H1 (cell line): Measurements from ENCODE around the gene SDHAF2. TPM values are rescaled to one million over a fixed set of nuclear protein-coding genes. Genes with fewer than 3 reads are reported as not detected.

Experiments used
- CTCF ChIA-PET: fragments of 300-600 bp; sonication (Branson Sonifier 250); formaldehyde crosslinking; loops from one replicate; lab custom pipeline; 2021; ENCODE audit not compliant: partially characterized antibody; lab: Charles Lee
- POLR2A ChIA-PET: fragments of 300-600 bp; sonication (Branson Sonifier 250); formaldehyde crosslinking; loops from one replicate; lab custom pipeline; 2021; ENCODE audit warnings: inconsistent platforms; ENCODE audit not compliant: partially characterized antibody; lab: Charles Lee
- DNase-seq, 2 experiments: peaks; one replicate each; pipeline versions ENCODE4 v3.0.0 to v3.0.0-alpha.2; 2010 to 2022; ENCODE audit warnings: low spot score in 2 of 2, low read depth in 1 of 2, mixed read lengths in 1 of 2
- FAIRE-seq: peaks from 2 replicates; lab custom pipeline; 2011; peaks lifted over from hg19 to GRCh38; lab: Jason Lieb, UNC
- H2AFZ ChIP-seq: 2 replicates; pipeline ENCODE4 v1.8.1; 2012; ENCODE audit warnings: low read length, inconsistent platforms
- H2AK5ac ChIP-seq: 2 replicates; pipeline ENCODE4 v1.6.1; 2013; ENCODE audit warnings: low read depth, low read length
- H2BK120ac ChIP-seq: replicated peaks from 2 replicates; pipeline ENCODE3; 2013; ENCODE audit warnings: low read depth, low read length, inconsistent platforms
- H2BK12ac ChIP-seq: 2 replicates; pipeline ENCODE4 v1.6.1; 2013; ENCODE audit warnings: low read depth, low read length
- H2BK15ac ChIP-seq: 2 replicates; pipeline ENCODE4 v1.6.1; 2013; ENCODE audit warnings: low read length
- H2BK20ac ChIP-seq: 2 replicates; pipeline ENCODE4 v1.6.1; 2013; ENCODE audit warnings: low read length
- H2BK5ac ChIP-seq: 2 replicates; pipeline ENCODE4 v1.6.1; 2013; ENCODE audit warnings: low read depth, low read length
- H3K14ac ChIP-seq: 2 replicates; pipeline ENCODE4 v1.6.1; 2013; ENCODE audit warnings: inconsistent platforms; ENCODE audit not compliant: insufficient read length
- H3K18ac ChIP-seq: 2 replicates; pipeline ENCODE4 v1.6.1; 2013; ENCODE audit warnings: low read length; ENCODE audit errors: extremely low read depth
- H3K23ac ChIP-seq: 2 replicates; pipeline ENCODE4 v1.6.1; 2013; ENCODE audit warnings: inconsistent platforms; ENCODE audit not compliant: insufficient read length
- H3K23me2 ChIP-seq: 2 replicates; pipeline ENCODE4 v1.6.1; 2013; ENCODE audit warnings: low read depth, low read length
- H3K27ac ChIP-seq: 2 replicates; pipeline ENCODE4 v1.6.1; 2011; ENCODE audit warnings: low read depth, low read length, inconsistent platforms
- H3K27me3 ChIP-seq, 4 experiments: replicated peaks in 1 of 4; 1 replicate in 1 of 4; 2 replicates in 3 of 4; pipeline versions ENCODE4 v1.6.1 to v1.8.1; 2011 to 2013; ENCODE audit warnings: low read length in 3 of 4, mild to moderate bottlenecking in 3 of 4, inconsistent platforms in 2 of 4, mixed read lengths in 2 of 4, moderate library complexity in 1 of 4; ENCODE audit not compliant: control insufficient read depth in 3 of 4, insufficient read depth in 3 of 4; ENCODE audit errors: extremely low read depth in 1 of 4
- H3K36me3 ChIP-seq, 4 experiments: 2 replicates each; pipeline versions ENCODE4 v1.6.1 to v1.8.1; 2011 to 2013; ENCODE audit warnings: mild to moderate bottlenecking in 4 of 4, low read length in 3 of 4, moderate library complexity in 2 of 4, control low read depth in 1 of 4, inconsistent platforms in 1 of 4; ENCODE audit not compliant: insufficient read depth in 4 of 4, control insufficient read depth in 2 of 4
- H3K4ac ChIP-seq: replicated peaks from 2 replicates; pipeline ENCODE3; 2013; ENCODE audit warnings: low read length, low read depth, mixed read lengths, inconsistent platforms; ENCODE audit not compliant: insufficient read length
- H3K4me1 ChIP-seq, 4 experiments: replicated peaks in 1 of 4; 1 replicate in 1 of 4; 2 replicates in 3 of 4; pipeline versions ENCODE4 v1.6.1 to v1.8.1; 2011 to 2013; ENCODE audit warnings: low read length in 3 of 4, inconsistent platforms in 2 of 4, mixed read lengths in 1 of 4; ENCODE audit not compliant: insufficient read depth in 4 of 4, control insufficient read depth in 3 of 4
- H3K4me2 ChIP-seq, 2 experiments: 2 replicates each; pipeline versions ENCODE4 v1.6.1 to v1.8.1; 2011 to 2013; ENCODE audit warnings: low read depth in 2 of 2, low read length in 2 of 2, control low read depth in 1 of 2, inconsistent platforms in 1 of 2, mild to moderate bottlenecking in 1 of 2; ENCODE audit not compliant: insufficient read depth in 1 of 2
- H3K4me3 ChIP-seq, 4 experiments: fragments of 200-600, 300-600 bp in 1 of 4; sonication (generic), shearing (Covaris generic), sonication (Bioruptor Twin) in 1 of 4; 2 replicates each; pipeline versions ENCODE4 v1.5.1 to v1.8.1; 2011 to 2016; ENCODE audit warnings: low read length in 4 of 4, low read depth in 3 of 4, control low read depth in 2 of 4, inconsistent platforms in 2 of 4, mild to moderate bottlenecking in 2 of 4, mixed read lengths in 1 of 4, moderate library complexity in 1 of 4; ENCODE audit not compliant: insufficient read depth in 2 of 4; ENCODE audit errors: extremely low read depth in 1 of 4
- H3K56ac ChIP-seq: replicated peaks from 2 replicates; pipeline ENCODE3; 2013; ENCODE audit warnings: low read depth, mild to moderate bottlenecking, mixed read lengths, low read length, inconsistent platforms; ENCODE audit not compliant: insufficient read length
- H3K79me1 ChIP-seq: 2 replicates; pipeline ENCODE4 v1.6.1; 2013; ENCODE audit warnings: low read depth, low read length, control low read depth
- H3K79me2 ChIP-seq, 2 experiments: 2 replicates each; pipeline versions ENCODE4 v1.6.1 to v1.8.1; 2012 to 2013; ENCODE audit warnings: low read length in 2 of 2, mild to moderate bottlenecking in 2 of 2, inconsistent platforms in 1 of 2; ENCODE audit not compliant: insufficient read depth in 2 of 2, control insufficient read depth in 1 of 2
- H3K9ac ChIP-seq, 4 experiments: replicated peaks in 1 of 4; 1 replicate in 1 of 4; 2 replicates in 3 of 4; pipeline versions ENCODE4 v1.6.1 to v1.8.1; 2011 to 2013; ENCODE audit warnings: low read depth in 3 of 4, low read length in 3 of 4, control low read depth in 2 of 4, mild to moderate bottlenecking in 2 of 4, moderate library complexity in 2 of 4, inconsistent platforms in 1 of 4; ENCODE audit errors: extremely low read depth in 1 of 4
- H3K9me3 ChIP-seq, 2 experiments: 2 replicates each; pipeline versions ENCODE4 v1.6.1 to v1.8.1; 2012 to 2013; ENCODE audit warnings: mild to moderate bottlenecking in 2 of 2, moderate library complexity in 2 of 2, control low read depth in 1 of 2, inconsistent platforms in 1 of 2, low read depth in 1 of 2, low read length in 1 of 2, mixed read lengths in 1 of 2; ENCODE audit not compliant: insufficient read depth in 2 of 2
- H4K20me1 ChIP-seq, 2 experiments: replicated peaks in 1 of 2; 2 replicates each; pipeline versions ENCODE3 to v1.8.1; 2011 to 2013; ENCODE audit warnings: inconsistent platforms in 2 of 2, low read length in 2 of 2, mild to moderate bottlenecking in 1 of 2; ENCODE audit not compliant: insufficient read depth in 2 of 2, control insufficient read depth in 1 of 2
- H4K5ac ChIP-seq: 2 replicates; pipeline ENCODE4 v1.6.1; 2013; ENCODE audit warnings: low read length, low read depth, mixed read lengths, inconsistent platforms; ENCODE audit not compliant: insufficient read length
- H4K8ac ChIP-seq: 2 replicates; pipeline ENCODE4 v1.8.0; 2013; ENCODE audit warnings: mild to moderate bottlenecking, moderate library complexity, low read length, inconsistent platforms; ENCODE audit not compliant: insufficient read depth; ENCODE audit errors: extremely low read depth
- H4K91ac ChIP-seq: replicated peaks from 2 replicates; pipeline ENCODE3; 2013; ENCODE audit warnings: low read length, mixed read lengths, inconsistent platforms; ENCODE audit not compliant: insufficient read length
- BRCA1 ChIP-seq: IDR thresholded peaks from 2 replicates; pipeline ENCODE4 v1.6.1; 2012; ENCODE audit warnings: low read depth, low read length, improper control_type of control experiment
- RBBP5 ChIP-seq: IDR thresholded peaks from 2 replicates; pipeline ENCODE4 v1.7.1; 2012; ENCODE audit warnings: low read depth, mild to moderate bottlenecking, inconsistent platforms, low read length, moderate library complexity, borderline replicate concordance
- SP1 ChIP-seq: IDR thresholded peaks from 2 replicates; pipeline ENCODE4 v1.6.1; 2011; ENCODE audit warnings: low read depth, low read length
- SUZ12 ChIP-seq: fragments of 200-600 bp; sonication (generic); IDR thresholded peaks from 2 replicates; pipeline ENCODE4 v1.6.1; 2012; ENCODE audit warnings: mild to moderate bottlenecking, inconsistent platforms, low read length, moderate library complexity, mixed read lengths
- TBP ChIP-seq: IDR thresholded peaks from 2 replicates; pipeline ENCODE4 v1.6.1; 2011; ENCODE audit warnings: low read depth, low read length, improper control_type of control experiment
- WGBS, 2 experiments: shearing (Covaris generic) in 1 of 2; methylation state at CpG; one replicate each; pipeline versions ENCODE4 v1.1.6 to v1.1.7; 2013 to 2015; ENCODE audit warnings: low lambda C conversion rate in 2 of 2, mixed read lengths in 2 of 2, inconsistent platforms in 1 of 2, low coverage in 1 of 2, missing lambda C conversion rate in 1 of 2; ENCODE audit not compliant: insufficient replicate concordance in 2 of 2, insufficient coverage in 1 of 2, insufficient read length in 1 of 2; ENCODE audit errors: extremely low coverage in 1 of 2, missing lambda C conversion rate in 1 of 2; 5-methylcytosine and 5-hydroxymethylcytosine counted together
- polyA plus RNA-seq, 7 experiments: library from polyadenylated mRNA; depleted of rRNA in 3 of 7; stranded (reverse) in 5 of 7; unstranded in 2 of 7; fragments of >200 nt in 5 of 7; fragments of 200-250 nt in 2 of 7; gene quantifications; 1 replicate in 5 of 7; 2 replicates in 1 of 7; 4 replicates in 1 of 7; pipeline versions ENCODE4 v1.2.1 to v1.2.3, GENCODE V29; 2011 to 2013; ENCODE audit warnings: missing spikeins in 2 of 7, mixed read lengths in 2 of 7
- total RNA-seq: library from RNA; stranded (reverse); fragmentation: NEBNext Ultra II Directional; extraction: Animal tissue kit (Norgen Biotek cat#: 25700); gene quantifications from 2 replicates; pipeline ENCODE4 v1.2.1, GENCODE V29; 2021

SDHAF2 gene
- total and polyA plus RNA-seq, 2 of the 8 experiments (the other 6 are each of a cell fraction or from before 2014, with no cell fraction given), result 41.0 to 114 TPM

- DNase-seq (no peak), FAIRE-seq (no peak)
- POLR2A ChIA-PET, result interaction anchor here (0.7 to 8.0 kb wide), 8 partner anchors 12 to 109 kb away, joined by 3 to 94 read pairs (median 6); partner anchors contain the start of genes CYB561A3, TMEM138 and TMEM216
- no peaks in the 10 kb centered on the region; a peak in 1 of 7 replicates for H3K4me1 ChIP-seq
- H3K4me2 ChIP-seq, result no peak overlapping the region
- no peak overlapping the region for H2BK5ac ChIP-seq
- no peak overlapping the region for H2BK20ac ChIP-seq
- no peak overlapping the region for H2BK120ac ChIP-seq
- TF ChIP-seq BRCA1, result no peak
- TF ChIP-seq SP1, result no peak
- TF ChIP-seq SUZ12, result no peak
- no peak for TF ChIP-seq TBP
- no peak for TF ChIP-seq RBBP5
- TF ChIP-seq, all 59 proteins: peak for 0
- Histone ChIP-seq H3K4me3 (no peak overlapping the region), H4K20me1 (peaks cover 7 to 14% of the 10 kb centered on the region in 2 experiments), H3K23me2 (peaks cover 3% of the 10 kb centered on the region), H3K9me3 (no peaks in the 10 kb centered on the region), H3K27me3 (no peaks in the 10 kb centered on the region), H3K23ac (no peak overlapping the region), H3K36me3 (peaks cover 33 to 77% (median 61%) of the 10 kb centered on the region in 4 experiments), H2AFZ (no peak overlapping the region), H3K79me2 (peaks cover 4 to 76% of the 10 kb centered on the region in 2 experiments), H3K27ac (no peak overlapping the region), H3K56ac (no peak overlapping the region), H3K4ac (no peak overlapping the region), H3K14ac (no peak overlapping the region), H3K9ac (no peak overlapping the region), H4K8ac (no peak overlapping the region), H2BK12ac (no peak overlapping the region), H3K79me1 (peaks cover 5% of the 10 kb centered on the region; the same call in 1 of the 2 replicates), H2AK5ac (no peak overlapping the region), H4K91ac (no peak overlapping the region), H3K18ac (no peak overlapping the region), H4K5ac (no peak overlapping the region), H2BK15ac (no peak overlapping the region)
- CTCF ChIA-PET, result interaction anchor here (0.9 to 1.5 kb wide), 5 partner anchors 10 to 164 kb away, joined by 3 to 5 read pairs (median 4); no protein-coding TSS in a partner anchor
- 95% methylated on average over 1 of the region's 1 CpG; no CpG with 5 or more reads in 1 of the 2 experiments for WGBS, 2 experiments
Observed at GRCh38 chr11:61425367-61426131, 4.4 kb upstream of the SDHAF2 start.
